GM12878 (cell line): ENCODE data around the gene SLC15A4. TPM values are rescaled to one million over a fixed set of nuclear protein-coding genes. Genes with fewer than 3 reads are reported as not detected.

ENCODE experiments used
- FOS ChIP-seq: IDR thresholded peaks from 3 replicates; pipeline ENCODE4 v1.6.1; 2011; ENCODE audit warnings: borderline replicate concordance; ENCODE audit not compliant: insufficient read length; ENCODE audit errors: extremely low read depth
- GATAD2B ChIP-seq: fragments of 450-650 bp; conservative IDR thresholded peaks from 2 replicates; pipeline ENCODE4 v1.6.1; 2017; ENCODE audit warnings: low read depth, mild to moderate bottlenecking, moderate library complexity
- KAT2A ChIP-seq: conservative IDR thresholded peaks from 2 replicates; pipeline ENCODE4 v1.6.1; 2011; ENCODE audit warnings: low read depth, low read length; ENCODE audit not compliant: control insufficient read depth
- LARP7 ChIP-seq: fragments of 450-650 bp; IDR thresholded peaks from 2 replicates; pipeline ENCODE4 v1.6.1; 2017; ENCODE audit warnings: mild to moderate bottlenecking
- NFYA ChIP-seq: IDR thresholded peaks from 2 replicates; pipeline ENCODE4 v1.6.1; 2011; ENCODE audit warnings: low read depth, mild to moderate bottlenecking, low read length, improper control_type of control experiment, borderline replicate concordance
- NR2C1 ChIP-seq: fragments of 450-650 bp; IDR thresholded peaks from 2 replicates; pipeline ENCODE4 v1.6.1; 2017; ENCODE audit warnings: antibody characterized with exemption, mild to moderate bottlenecking, moderate library complexity
- POLR2A ChIP-seq: IDR thresholded peaks from 2 replicates; pipeline ENCODE4 v1.6.1; 2011; ENCODE audit warnings: low read depth, mild to moderate bottlenecking, low read length
- SMAD1 ChIP-seq: fragments of 450-650 bp; IDR thresholded peaks from 2 replicates; pipeline ENCODE4 v1.6.1; 2018; ENCODE audit warnings: mild to moderate bottlenecking, low read depth; ENCODE audit not compliant: partially characterized antibody
- SMC3 ChIP-seq: IDR thresholded peaks from 2 replicates; pipeline ENCODE4 v1.6.1; 2011; ENCODE audit warnings: low read length, improper control_type of control experiment, borderline replicate concordance
- SP1 ChIP-seq: IDR thresholded peaks from one replicate; pipeline ENCODE4 v1.6.1; 2011; ENCODE audit warnings: low read depth, low read length
- TCF7 ChIP-seq: IDR thresholded peaks from 2 replicates; pipeline ENCODE4 v1.6.1; 2014; ENCODE audit warnings: antibody characterized with exemption, borderline replicate concordance
- YBX1 ChIP-seq: fragments of 450-650 bp; IDR thresholded peaks from 2 replicates; pipeline ENCODE4 v1.6.1; 2016; ENCODE audit warnings: antibody characterized with exemption
- ZNF622 ChIP-seq: fragments of 450-650 bp; IDR thresholded peaks from 2 replicates; pipeline ENCODE4 v1.6.1; 2017; ENCODE audit warnings: mild to moderate bottlenecking, inconsistent platforms
- polyA plus RNA-seq, 11 experiments: library from polyadenylated mRNA; depleted of rRNA in 4 of 11; unstranded in 6 of 11; stranded (reverse) in 5 of 11; fragments of >200 nt; fragmentation: Nextera tagmentation in 4 of 11; fragmentation: Illumina TruSeq in 1 of 11; extraction: Ambion mirVana in 4 of 11; extraction: Trizol in 1 of 11; gene quantifications; 1 replicate in 1 of 11; 2 replicates in 10 of 11; pipeline versions ENCODE4 v1.2.1 to v1.2.3, GENCODE V29; 2011 to 2016; ENCODE audit warnings: inconsistent platforms in 2 of 11, missing spikeins in 2 of 11, low read depth in 1 of 11
- total RNA-seq, 4 experiments: library from RNA; depleted of rRNA in 3 of 4; stranded (reverse); fragments of >200 nt in 3 of 4; fragmentation: Illumina TruSeq in 1 of 4; extraction: Trizol in 1 of 4; gene quantifications; 2 replicates each; pipeline versions ENCODE4 v1.2.1 to v1.2.3, GENCODE V29; 2013 to 2021
- TF ChIP-seq, protein P1 (sequence below), 3 experiments: IDR thresholded peaks in 2 of 3; conservative IDR thresholded peaks in 1 of 3; 2 replicates each; pipeline ENCODE4 v1.5.1; 2011; ENCODE audit warnings: low read depth in 3 of 3, low read length in 3 of 3, mild to moderate bottlenecking in 3 of 3, control low read depth in 2 of 3, moderate library complexity in 2 of 3, inconsistent platforms in 1 of 3, mixed read lengths in 1 of 3; ENCODE audit not compliant: control insufficient read depth in 2 of 3, insufficient read depth in 1 of 3; ENCODE audit errors: extremely low read depth in 1 of 3
- TF ChIP-seq, protein P2 (sequence below): IDR thresholded peaks from 2 replicates; pipeline ENCODE4 v1.6.1; 2012; ENCODE audit warnings: low read depth, low read length, improper control_type of control experiment
- TF ChIP-seq, protein P3 (sequence below): IDR thresholded peaks from 2 replicates; pipeline ENCODE4 v1.6.1; 2012; ENCODE audit warnings: low read depth, low read length, improper control_type of control experiment
- TF ChIP-seq, protein P4 (sequence below): IDR thresholded peaks from 2 replicates; pipeline ENCODE4 v1.6.1; 2012; ENCODE audit warnings: low read depth, low read length, improper control_type of control experiment
- TF ChIP-seq, protein P5 (sequence below): IDR thresholded peaks from 2 replicates; pipeline ENCODE4 v1.6.1; 2011; ENCODE audit warnings: borderline replicate concordance, low read depth, mild to moderate bottlenecking, moderate library complexity, mixed read lengths, low read length; ENCODE audit not compliant: insufficient read depth; ENCODE audit errors: extremely low read length
- TF ChIP-seq, protein P6 (sequence below): fragments of 450-650 bp; IDR thresholded peaks from 2 replicates; pipeline ENCODE4 v1.6.1; 2017; ENCODE audit warnings: mild to moderate bottlenecking

SLC15A4 gene
- total and polyA plus RNA-seq, 10 of the 15 experiments (the other 5 are each of a cell fraction or from before 2014, with no cell fraction given) = 12.7 to 257 (median 36.6) TPM

DNA sequence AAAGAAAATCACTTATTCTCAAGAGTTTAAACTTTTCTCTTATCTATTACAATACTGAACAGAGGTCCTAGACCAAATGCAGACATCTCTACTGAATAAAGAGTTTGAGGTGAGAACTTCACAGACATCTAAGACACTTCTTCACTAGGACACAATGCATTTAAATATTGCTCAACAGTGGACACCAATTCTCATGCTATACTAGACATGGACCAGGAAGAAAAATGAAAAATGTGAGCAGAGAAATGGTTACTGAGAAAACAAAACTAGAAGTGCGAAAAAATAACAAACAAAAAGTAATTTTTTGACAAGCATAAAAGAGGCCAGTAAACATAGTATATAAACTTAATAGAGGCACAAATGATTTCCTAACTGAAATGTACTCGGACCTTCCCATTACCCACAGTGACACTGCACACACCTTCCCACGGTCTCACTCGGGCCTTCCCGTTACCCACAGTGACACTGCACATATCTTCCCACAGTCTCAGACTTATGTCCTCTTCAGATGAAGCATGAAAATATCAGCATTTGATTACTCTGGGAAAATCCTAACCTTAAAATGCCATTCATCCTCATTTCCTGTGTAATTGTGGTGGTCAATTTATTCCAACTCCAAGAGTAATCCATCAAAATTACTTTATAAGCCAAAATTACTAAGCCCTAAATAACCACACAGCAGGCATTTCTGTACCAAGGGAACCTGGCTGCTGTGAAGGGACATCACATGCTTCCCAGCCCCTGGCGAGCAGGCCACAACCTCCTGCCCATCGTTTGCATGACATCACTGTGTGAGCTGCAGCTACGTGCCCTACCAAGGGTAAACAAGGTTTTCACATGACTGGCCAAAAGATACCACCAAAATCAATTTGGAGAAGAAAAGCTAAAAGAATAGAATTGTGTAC is 6.4 kb downstream of the SLC15A4 start (continued):
- TF ChIP-seq NFYA (no peak), KAT2A (no peak), SMC3 (no peak; the same call in 1 of the 2 replicates), ZNF622 (no peak), TCF7 (no peak), LARP7 (peak; percentile 32; the same call in 1 of the 2 replicates), FOS (no peak), NR2C1 (0 out of 2 replicates have a peak, but pooled peaks have one; percentile 44), YBX1 (no peak), POLR2A (peak; percentile 54), SP1 (peak; percentile 45), SMAD1 (peak; percentile 61), GATAD2B (peak; percentile 99)
- TF ChIP-seq, protein P1, sequence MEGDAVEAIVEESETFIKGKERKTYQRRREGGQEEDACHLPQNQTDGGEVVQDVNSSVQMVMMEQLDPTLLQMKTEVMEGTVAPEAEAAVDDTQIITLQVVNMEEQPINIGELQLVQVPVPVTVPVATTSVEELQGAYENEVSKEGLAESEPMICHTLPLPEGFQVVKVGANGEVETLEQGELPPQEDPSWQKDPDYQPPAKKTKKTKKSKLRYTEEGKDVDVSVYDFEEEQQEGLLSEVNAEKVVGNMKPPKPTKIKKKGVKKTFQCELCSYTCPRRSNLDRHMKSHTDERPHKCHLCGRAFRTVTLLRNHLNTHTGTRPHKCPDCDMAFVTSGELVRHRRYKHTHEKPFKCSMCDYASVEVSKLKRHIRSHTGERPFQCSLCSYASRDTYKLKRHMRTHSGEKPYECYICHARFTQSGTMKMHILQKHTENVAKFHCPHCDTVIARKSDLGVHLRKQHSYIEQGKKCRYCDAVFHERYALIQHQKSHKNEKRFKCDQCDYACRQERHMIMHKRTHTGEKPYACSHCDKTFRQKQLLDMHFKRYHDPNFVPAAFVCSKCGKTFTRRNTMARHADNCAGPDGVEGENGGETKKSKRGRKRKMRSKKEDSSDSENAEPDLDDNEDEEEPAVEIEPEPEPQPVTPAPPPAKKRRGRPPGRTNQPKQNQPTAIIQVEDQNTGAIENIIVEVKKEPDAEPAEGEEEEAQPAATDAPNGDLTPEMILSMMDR (IDR thresholded peaks at IDR 0.05 in 2 of 3, conservative IDR thresholded peaks at IDR 0.05 in 1 of 3; ENCODE audit: control insufficient read depth in 2 of 3, extremely low read depth in 1 of 3, insufficient read depth in 1 of 3, low read depth in 3 of 3, low read length in 3 of 3) = no peak
- TF ChIP-seq, protein P2, sequence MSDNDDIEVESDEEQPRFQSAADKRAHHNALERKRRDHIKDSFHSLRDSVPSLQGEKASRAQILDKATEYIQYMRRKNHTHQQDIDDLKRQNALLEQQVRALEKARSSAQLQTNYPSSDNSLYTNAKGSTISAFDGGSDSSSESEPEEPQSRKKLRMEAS = 0 out of 2 replicates have a peak, but pooled peaks have one; percentile 46
- TF ChIP-seq, protein P3, sequence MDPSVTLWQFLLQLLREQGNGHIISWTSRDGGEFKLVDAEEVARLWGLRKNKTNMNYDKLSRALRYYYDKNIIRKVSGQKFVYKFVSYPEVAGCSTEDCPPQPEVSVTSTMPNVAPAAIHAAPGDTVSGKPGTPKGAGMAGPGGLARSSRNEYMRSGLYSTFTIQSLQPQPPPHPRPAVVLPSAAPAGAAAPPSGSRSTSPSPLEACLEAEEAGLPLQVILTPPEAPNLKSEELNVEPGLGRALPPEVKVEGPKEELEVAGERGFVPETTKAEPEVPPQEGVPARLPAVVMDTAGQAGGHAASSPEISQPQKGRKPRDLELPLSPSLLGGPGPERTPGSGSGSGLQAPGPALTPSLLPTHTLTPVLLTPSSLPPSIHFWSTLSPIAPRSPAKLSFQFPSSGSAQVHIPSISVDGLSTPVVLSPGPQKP = no peak
- TF ChIP-seq, protein P4, sequence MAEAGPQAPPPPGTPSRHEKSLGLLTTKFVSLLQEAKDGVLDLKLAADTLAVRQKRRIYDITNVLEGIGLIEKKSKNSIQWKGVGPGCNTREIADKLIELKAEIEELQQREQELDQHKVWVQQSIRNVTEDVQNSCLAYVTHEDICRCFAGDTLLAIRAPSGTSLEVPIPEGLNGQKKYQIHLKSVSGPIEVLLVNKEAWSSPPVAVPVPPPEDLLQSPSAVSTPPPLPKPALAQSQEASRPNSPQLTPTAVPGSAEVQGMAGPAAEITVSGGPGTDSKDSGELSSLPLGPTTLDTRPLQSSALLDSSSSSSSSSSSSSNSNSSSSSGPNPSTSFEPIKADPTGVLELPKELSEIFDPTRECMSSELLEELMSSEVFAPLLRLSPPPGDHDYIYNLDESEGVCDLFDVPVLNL = no peak
- TF ChIP-seq, protein P5, sequence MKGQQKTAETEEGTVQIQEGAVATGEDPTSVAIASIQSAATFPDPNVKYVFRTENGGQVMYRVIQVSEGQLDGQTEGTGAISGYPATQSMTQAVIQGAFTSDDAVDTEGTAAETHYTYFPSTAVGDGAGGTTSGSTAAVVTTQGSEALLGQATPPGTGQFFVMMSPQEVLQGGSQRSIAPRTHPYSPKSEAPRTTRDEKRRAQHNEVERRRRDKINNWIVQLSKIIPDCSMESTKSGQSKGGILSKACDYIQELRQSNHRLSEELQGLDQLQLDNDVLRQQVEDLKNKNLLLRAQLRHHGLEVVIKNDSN = no peak
- TF ChIP-seq, protein P6, sequence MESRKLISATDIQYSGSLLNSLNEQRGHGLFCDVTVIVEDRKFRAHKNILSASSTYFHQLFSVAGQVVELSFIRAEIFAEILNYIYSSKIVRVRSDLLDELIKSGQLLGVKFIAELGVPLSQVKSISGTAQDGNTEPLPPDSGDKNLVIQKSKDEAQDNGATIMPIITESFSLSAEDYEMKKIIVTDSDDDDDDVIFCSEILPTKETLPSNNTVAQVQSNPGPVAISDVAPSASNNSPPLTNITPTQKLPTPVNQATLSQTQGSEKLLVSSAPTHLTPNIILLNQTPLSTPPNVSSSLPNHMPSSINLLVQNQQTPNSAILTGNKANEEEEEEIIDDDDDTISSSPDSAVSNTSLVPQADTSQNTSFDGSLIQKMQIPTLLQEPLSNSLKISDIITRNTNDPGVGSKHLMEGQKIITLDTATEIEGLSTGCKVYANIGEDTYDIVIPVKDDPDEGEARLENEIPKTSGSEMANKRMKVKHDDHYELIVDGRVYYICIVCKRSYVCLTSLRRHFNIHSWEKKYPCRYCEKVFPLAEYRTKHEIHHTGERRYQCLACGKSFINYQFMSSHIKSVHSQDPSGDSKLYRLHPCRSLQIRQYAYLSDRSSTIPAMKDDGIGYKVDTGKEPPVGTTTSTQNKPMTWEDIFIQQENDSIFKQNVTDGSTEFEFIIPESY = no peak
